Omental fat pad (tissue), 4 donors: ENCODE measurements around the gene HMOX2. TPM values are rescaled to one million over a fixed set of nuclear protein-coding genes. Genes with fewer than 3 reads are reported as not detected.
A peak's percentile ranks its signal among the peaks of the same experiment; 100 is the strongest.

Source experiments
- ATAC-seq: fragments of 150-250 bp; one replicate; pipeline ENCODE4 v1.9.1; 2016; ENCODE audit warnings: mild to moderate bottlenecking, moderate library complexity; ENCODE audit not compliant: low FRiP score
- DNase-seq: peaks from one replicate; pipeline ENCODE4 v3.0.0-alpha.2; 2019; ENCODE audit warnings: low spot score
- total RNA-seq, 4 donors: library from RNA; depleted of rRNA; stranded (reverse); fragments of >200 nt; gene quantifications; one replicate each; pipeline ENCODE4 v1.1.0, GENCODE V29; 2016
- TF ChIP-seq, protein P1 (sequence below), 3 donors: fragments of 450-650 bp; IDR thresholded peaks; one replicate each; pipeline ENCODE4 v1.5.1; 2016 to 2017; ENCODE audit warnings: antibody characterized with exemption in 3 of 3, mild to moderate bottlenecking in 3 of 3, moderate library complexity in 2 of 3

HMOX2 gene
- total RNA-seq, 4 donors from 2014 or later = 82.8 to 105 (median 96.5) TPM

DNA sequence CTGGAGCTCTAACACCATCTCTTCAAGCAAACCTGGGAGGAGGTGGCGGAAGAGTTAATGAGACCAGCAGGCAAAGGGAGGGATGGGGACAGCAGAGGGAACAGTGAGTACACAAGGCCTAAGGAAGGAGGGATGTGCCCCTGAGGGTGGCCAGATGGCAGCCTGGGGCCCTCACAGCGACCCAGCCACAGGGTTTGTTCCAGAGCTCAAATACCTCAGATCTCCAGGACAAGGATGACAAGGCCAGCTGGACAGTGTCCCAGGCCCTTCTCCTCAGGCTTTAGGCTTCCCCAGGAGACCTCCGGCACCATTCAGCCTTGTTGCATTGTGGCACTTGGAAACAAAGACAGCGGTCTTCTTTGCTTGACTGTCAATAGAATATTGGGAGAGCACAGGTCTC lies 47.5 kb downstream of the HMOX2 start:
- ATAC-seq (no peak), DNase-seq (no peak)
- TF ChIP-seq, protein P1, sequence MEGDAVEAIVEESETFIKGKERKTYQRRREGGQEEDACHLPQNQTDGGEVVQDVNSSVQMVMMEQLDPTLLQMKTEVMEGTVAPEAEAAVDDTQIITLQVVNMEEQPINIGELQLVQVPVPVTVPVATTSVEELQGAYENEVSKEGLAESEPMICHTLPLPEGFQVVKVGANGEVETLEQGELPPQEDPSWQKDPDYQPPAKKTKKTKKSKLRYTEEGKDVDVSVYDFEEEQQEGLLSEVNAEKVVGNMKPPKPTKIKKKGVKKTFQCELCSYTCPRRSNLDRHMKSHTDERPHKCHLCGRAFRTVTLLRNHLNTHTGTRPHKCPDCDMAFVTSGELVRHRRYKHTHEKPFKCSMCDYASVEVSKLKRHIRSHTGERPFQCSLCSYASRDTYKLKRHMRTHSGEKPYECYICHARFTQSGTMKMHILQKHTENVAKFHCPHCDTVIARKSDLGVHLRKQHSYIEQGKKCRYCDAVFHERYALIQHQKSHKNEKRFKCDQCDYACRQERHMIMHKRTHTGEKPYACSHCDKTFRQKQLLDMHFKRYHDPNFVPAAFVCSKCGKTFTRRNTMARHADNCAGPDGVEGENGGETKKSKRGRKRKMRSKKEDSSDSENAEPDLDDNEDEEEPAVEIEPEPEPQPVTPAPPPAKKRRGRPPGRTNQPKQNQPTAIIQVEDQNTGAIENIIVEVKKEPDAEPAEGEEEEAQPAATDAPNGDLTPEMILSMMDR (IDR thresholded peaks at IDR 0.05) = no peak

GRCh38 chr16:4524571-4524970 lies 48.4 kb downstream of the HMOX2 start:
- DNase-seq = no peak
- no peak for ATAC-seq
- TF ChIP-seq, protein P1 (IDR thresholded peaks at IDR 0.05) = no peak

GRCh38 chr16:4525069-4525468 lies 48.9 kb downstream of the HMOX2 start:
- TF ChIP-seq, protein P1 (IDR thresholded peaks at IDR 0.05) = no peak
- ATAC-seq (no peak), DNase-seq (no peak)

DNA sequence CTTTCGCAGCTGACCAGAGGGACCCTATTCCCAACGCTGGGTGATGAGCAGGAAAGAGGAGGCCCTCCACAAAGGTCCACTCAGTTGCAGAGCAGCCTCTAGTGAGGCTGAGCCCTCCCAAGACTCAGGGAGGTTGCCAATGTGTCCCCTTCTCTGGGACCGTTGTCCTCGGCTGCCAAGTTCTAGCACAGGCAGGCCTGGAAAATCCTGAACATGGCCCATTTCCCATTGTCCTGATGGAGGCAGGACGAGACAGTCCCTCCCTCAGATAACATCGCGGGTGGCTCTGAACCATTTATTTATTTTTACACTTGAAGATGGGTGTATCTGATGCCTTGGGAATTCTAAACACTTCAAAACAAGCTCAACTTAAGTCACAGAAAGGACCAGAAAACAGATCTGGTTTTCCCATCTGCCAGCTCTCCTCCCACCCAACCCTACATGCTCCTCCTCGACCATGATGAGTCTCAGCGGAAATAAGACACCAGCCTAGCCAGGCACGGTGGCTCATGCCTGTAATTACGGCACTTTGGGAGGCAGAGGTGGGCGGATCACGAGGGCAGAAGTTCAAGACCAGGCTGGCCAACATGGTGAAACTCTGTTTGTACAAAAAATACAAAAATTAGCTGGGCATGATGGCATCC lies 49.6 kb downstream of the HMOX2 start:
- TF ChIP-seq, protein P1 (IDR thresholded peaks at IDR 0.05) = no peak
- DNase-seq = no peak
- ATAC-seq = no peak

GRCh38 chr16:4529085-4530060 lies 53.2 kb downstream of the HMOX2 start:
- ATAC-seq (peak; percentile 34), DNase-seq (no peak)
- TF ChIP-seq, protein P1 (IDR thresholded peaks at IDR 0.05) = no peak

DNA sequence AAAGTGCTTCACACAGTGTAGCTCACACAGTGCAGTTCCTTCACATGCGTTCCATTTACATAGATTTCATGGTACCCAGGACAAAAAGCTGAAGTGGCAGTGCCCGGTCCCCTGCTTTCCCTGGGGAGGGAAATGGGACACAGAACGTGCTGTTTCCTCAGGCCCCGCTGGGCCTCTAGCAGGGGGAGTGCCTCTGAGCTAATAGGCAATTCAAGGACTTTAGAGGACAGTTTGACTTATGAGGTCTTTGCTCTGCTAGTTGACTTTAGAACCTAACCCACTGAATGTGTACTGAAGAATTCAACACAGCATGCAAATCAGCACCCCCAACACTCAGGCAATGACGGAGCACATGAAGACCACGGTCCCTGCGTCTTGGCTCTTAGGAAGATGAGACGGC lies 55.6 kb downstream of the HMOX2 start:
- TF ChIP-seq, protein P1 (IDR thresholded peaks at IDR 0.05) = no peak
- DNase-seq = no peak
- no peak for ATAC-seq
